B cell (primary cell): ENCODE results near the gene CAV1.

Experiments used
- CTCF ChIP-seq: fragments of 200-600 bp; IDR thresholded peaks from one replicate; pipeline ENCODE4 v1.8.0; 2022; ENCODE audit warnings: antibody characterized with exemption, mild to moderate bottlenecking
- EZH2 ChIP-seq: IDR thresholded peaks from 2 replicates; pipeline ENCODE4 v1.6.1; 2012; ENCODE audit warnings: borderline replicate concordance, low read depth, mild to moderate bottlenecking, moderate library complexity, low read length; ENCODE audit not compliant: insufficient read depth, poor library complexity, severe bottlenecking

DNA sequence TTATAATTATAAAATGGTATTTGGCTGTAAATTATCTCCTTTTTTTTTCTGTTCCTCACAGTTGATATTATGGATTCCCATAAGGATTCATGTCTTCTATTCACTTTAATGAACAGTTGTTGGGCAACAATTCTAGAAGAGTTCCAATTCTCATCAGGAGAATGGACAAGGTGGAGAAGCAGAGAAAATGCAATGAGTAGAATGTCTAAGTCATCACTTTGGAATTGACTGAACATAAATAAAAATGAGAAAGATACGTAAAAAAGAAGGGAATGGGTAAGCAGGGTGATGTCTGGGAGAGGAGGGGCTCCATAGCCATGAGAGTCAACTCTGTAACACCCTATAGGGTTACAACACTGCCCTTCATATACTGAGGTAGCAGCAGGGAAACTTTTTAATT, 27.1 kb upstream of the CAV1 start:
- TF ChIP-seq CTCF (no peak), EZH2 (no peak)
